HUES6 (cell line): ENCODE measurements around the gene MAP3K13.

Experiments
- H3K27ac ChIP-seq: 2 replicates; pipeline ENCODE4 v1.7.0; 2013; ENCODE audit warnings: low read depth, mild to moderate bottlenecking, low read length, inconsistent platforms
- H3K27me3 ChIP-seq: 2 replicates; pipeline ENCODE4 v1.6.1; 2013; ENCODE audit warnings: low read length; ENCODE audit not compliant: control insufficient read depth, insufficient read depth
- H3K36me3 ChIP-seq: 2 replicates; pipeline ENCODE4 v1.6.1; 2013; ENCODE audit warnings: low read length; ENCODE audit not compliant: control insufficient read depth, insufficient read depth
- H3K4me1 ChIP-seq: 2 replicates; pipeline ENCODE4 v1.6.1; 2013; ENCODE audit warnings: low read length; ENCODE audit not compliant: control insufficient read depth, insufficient read depth
- H3K4me3 ChIP-seq: 2 replicates; pipeline ENCODE4 v1.5.1; 2013; ENCODE audit warnings: low read depth, low read length
- H3K9ac ChIP-seq: one replicate; pipeline ENCODE4 v1.6.1; 2013; ENCODE audit warnings: mild to moderate bottlenecking, low read length
- H3K9me3 ChIP-seq: 2 replicates; pipeline ENCODE4 v1.6.1; 2013; ENCODE audit warnings: low read depth, low read length; ENCODE audit not compliant: control insufficient read depth, insufficient read depth

MAP3K13 gene

GRCh38 chr3:185362850-185363661, at the start of gene MAP3K13:
MAP3K13 (plus strand) TSS chr3:185363136; CDS start chr3:185428582, 65,446 bp downstream.
- no peak within 1 kb of the TSS for H3K27ac ChIP-seq
- no peaks in the 10 kb centered on the region for H3K4me1 ChIP-seq
- H3K27me3 ChIP-seq, result peaks cover 26% of the 10 kb centered on the region

GRCh38 chr3:185313693-185314246, 49.2 kb upstream of the MAP3K13 start:
- H3K4me1 ChIP-seq, result no peaks in the 10 kb centered on the region
- no peaks in the 10 kb centered on the region for H3K36me3 ChIP-seq
- H3K9ac ChIP-seq, result no peak overlapping the region
- H3K27me3 ChIP-seq, result no peaks in the 10 kb centered on the region
- peaks cover 13% of the 10 kb centered on the region for H3K9me3 ChIP-seq
- no peak overlapping the region for H3K27ac ChIP-seq
- no peak overlapping the region for H3K4me3 ChIP-seq

More at GRCh38 chr3:185362850-185363661, at the start of gene MAP3K13:
- Histone ChIP-seq H3K9ac (no peak within 1 kb of the TSS), H3K9me3 (no peaks in the 10 kb centered on the region), H3K4me3 (peak within 1 kb of the TSS; percentile 75), H3K36me3 (no peaks in the 10 kb centered on the region)

GRCh38 chr3:185316740-185317412, 46.1 kb upstream of the MAP3K13 start:
- H3K36me3 ChIP-seq, result no peaks in the 10 kb centered on the region
- no peaks in the 10 kb centered on the region for H3K4me1 ChIP-seq
- H3K9ac ChIP-seq, result no peak overlapping the region
- no peak overlapping the region for H3K4me3 ChIP-seq
- H3K27ac ChIP-seq, result no peak overlapping the region
- no peaks in the 10 kb centered on the region for H3K27me3 ChIP-seq
- no peaks in the 10 kb centered on the region for H3K9me3 ChIP-seq

- no peaks in the 10 kb centered on the region for H3K4me1 ChIP-seq
- no peak overlapping the region for H3K4me3 ChIP-seq
- H3K27me3 ChIP-seq, result no peaks in the 10 kb centered on the region
- H3K9me3 ChIP-seq, result no peaks in the 10 kb centered on the region
- H3K27ac ChIP-seq, result no peak overlapping the region
- no peaks in the 10 kb centered on the region for H3K36me3 ChIP-seq
- no peak overlapping the region for H3K9ac ChIP-seq
These were observed 45.3 kb upstream of the MAP3K13 start for GRCh38 chr3:185317674-185318073.

GRCh38 chr3:185318141-185318540, 44.8 kb upstream of the MAP3K13 start:
- no peak overlapping the region for H3K4me3 ChIP-seq
- no peaks in the 10 kb centered on the region for H3K9me3 ChIP-seq
- H3K27ac ChIP-seq, result no peak overlapping the region
- no peaks in the 10 kb centered on the region for H3K36me3 ChIP-seq
- H3K9ac ChIP-seq, result no peak overlapping the region
- H3K4me1 ChIP-seq, result no peaks in the 10 kb centered on the region
- no peaks in the 10 kb centered on the region for H3K27me3 ChIP-seq

GRCh38 chr3:185319801-185320200, 43.1 kb upstream of the MAP3K13 start:
- no peak overlapping the region for H3K4me3 ChIP-seq
- H3K9ac ChIP-seq, result no peak overlapping the region
- no peaks in the 10 kb centered on the region for H3K36me3 ChIP-seq
- H3K9me3 ChIP-seq, result no peaks in the 10 kb centered on the region
- H3K4me1 ChIP-seq, result no peaks in the 10 kb centered on the region
- no peaks in the 10 kb centered on the region for H3K27me3 ChIP-seq
- no peak overlapping the region for H3K27ac ChIP-seq

GRCh38 chr3:185320949-185321348, 42.0 kb upstream of the MAP3K13 start:
- H3K4me3 ChIP-seq, result no peak overlapping the region
- no peaks in the 10 kb centered on the region; the same call in 1 of the 2 replicates for H3K27me3 ChIP-seq
- no peaks in the 10 kb centered on the region for H3K9me3 ChIP-seq
- no peak overlapping the region for H3K9ac ChIP-seq
- no peaks in the 10 kb centered on the region for H3K4me1 ChIP-seq
- no peaks in the 10 kb centered on the region for H3K36me3 ChIP-seq
- H3K27ac ChIP-seq, result no peak overlapping the region

- H3K9ac ChIP-seq, result no peak overlapping the region
These were observed 40.7 kb upstream of the MAP3K13 start for GRCh38 chr3:185322101-185322719.

GRCh38 chr3:185325946-185326791, 36.8 kb upstream of the MAP3K13 start:
- Histone ChIP-seq H3K9me3 (no peaks in the 10 kb centered on the region), H3K27ac (no peak overlapping the region), H3K36me3 (no peaks in the 10 kb centered on the region), H3K4me3 (no peak overlapping the region), H3K4me1 (no peaks in the 10 kb centered on the region), H3K9ac (no peak overlapping the region), H3K27me3 (no peaks in the 10 kb centered on the region; the same call in 1 of the 2 replicates)

More at GRCh38 chr3:185322101-185322719, 40.7 kb upstream of the MAP3K13 start:
- Histone ChIP-seq H3K4me3 (no peak overlapping the region), H3K27me3 (no peaks in the 10 kb centered on the region; the same call in 1 of the 2 replicates), H3K36me3 (no peaks in the 10 kb centered on the region), H3K9me3 (no peaks in the 10 kb centered on the region), H3K4me1 (no peaks in the 10 kb centered on the region), H3K27ac (no peak overlapping the region)

GRCh38 chr3:185327062-185327461, 35.9 kb upstream of the MAP3K13 start:
- no peaks in the 10 kb centered on the region for H3K36me3 ChIP-seq
- H3K9me3 ChIP-seq, result no peaks in the 10 kb centered on the region
- H3K27me3 ChIP-seq, result no peaks in the 10 kb centered on the region; the same call in 1 of the 2 replicates
- H3K9ac ChIP-seq, result no peak overlapping the region
- H3K27ac ChIP-seq, result no peak overlapping the region
- H3K4me3 ChIP-seq, result no peak overlapping the region
- no peaks in the 10 kb centered on the region for H3K4me1 ChIP-seq
